Uterus (tissue), 2 donors: Measurements from ENCODE around the gene NEDD4.

Experiments used
- CTCF ChIP-seq, 4 experiments: fragments of 200-600 bp in 2 of 4; fragments of 450-650 bp in 2 of 4; sonication (generic) in 2 of 4; IDR thresholded peaks; one replicate each; pipeline ENCODE4 v1.5.1; 2016 to 2019; ENCODE audit warnings: antibody characterized with exemption in 4 of 4, mild to moderate bottlenecking in 2 of 4, moderate library complexity in 1 of 4
- POLR2A ChIP-seq, 2 donors: fragments of 450-650 bp; IDR thresholded peaks; one replicate each; pipeline ENCODE4 v1.6.1; 2016; ENCODE audit warnings: antibody characterized with exemption in 2 of 2, mild to moderate bottlenecking in 1 of 2, moderate library complexity in 1 of 2

GRCh38 chr15:55782901-55783300 is 210.5 kb downstream of the NEDD4 start:
- TF ChIP-seq POLR2A (IDR thresholded peaks at IDR 0.05) = no peak
- no peak for TF ChIP-seq CTCF (IDR thresholded peaks at IDR 0.05)
